Lower leg skin (tissue), 4 donors: ENCODE results near the gene TICRR. TPM values are rescaled to one million over a fixed set of nuclear protein-coding genes. Genes with fewer than 3 reads are reported as not detected.
"Not testable (repeated sequence)": the region's sequence is repeated elsewhere in the genome, so short reads cannot be mapped to it uniquely, and the experiment has no call there.

ENCODE experiments used
- DNase-seq, 2 donors: peaks; one replicate each; pipeline ENCODE4 v3.0.0-alpha.2; 2019; ENCODE audit warnings: low spot score in 2 of 2
- H3K4me3 ChIP-seq: fragments of 200-600 bp; sonication (generic); 2 replicates; pipeline ENCODE4 v1.5.1; 2017; ENCODE audit warnings: mild to moderate bottlenecking, low read depth; ENCODE audit not compliant: poor library complexity, severe bottlenecking
- POLR2A ChIP-seq, 2 donors: fragments of 450-650 bp; IDR thresholded peaks; one replicate each; pipeline ENCODE4 v1.6.1; 2016 to 2017; ENCODE audit warnings: antibody characterized with exemption in 2 of 2, mild to moderate bottlenecking in 1 of 2, moderate library complexity in 1 of 2
- WGBS, 2 donors: methylation state at CpG; one replicate each; pipeline ENCODE4 v1.1.5; 2018; 5-methylcytosine and 5-hydroxymethylcytosine counted together
- intact Hi-C: fragments of 100-400 bp; cut with DNase I; formaldehyde crosslinking; loops from one replicate; pipeline ENCODE4 v1.15.0; 2023; ENCODE audit warnings: low total_unique reads
- total RNA-seq, 4 donors: library from RNA; depleted of rRNA; stranded (reverse); fragments of >200 nt; gene quantifications; one replicate each; pipeline ENCODE4 v1.1.0, GENCODE V29; 2016
- TF ChIP-seq, protein P1 (sequence below), 3 donors: fragments of 450-650 bp; IDR thresholded peaks; one replicate each; pipeline ENCODE4 v1.5.1; 2016; ENCODE audit warnings: antibody characterized with exemption in 3 of 3, mild to moderate bottlenecking in 3 of 3, moderate library complexity in 2 of 3

The TICRR gene
- total RNA-seq, 4 donors from 2014 or later, result 0.21 to 1.2 (median 0.55) TPM

DNA sequence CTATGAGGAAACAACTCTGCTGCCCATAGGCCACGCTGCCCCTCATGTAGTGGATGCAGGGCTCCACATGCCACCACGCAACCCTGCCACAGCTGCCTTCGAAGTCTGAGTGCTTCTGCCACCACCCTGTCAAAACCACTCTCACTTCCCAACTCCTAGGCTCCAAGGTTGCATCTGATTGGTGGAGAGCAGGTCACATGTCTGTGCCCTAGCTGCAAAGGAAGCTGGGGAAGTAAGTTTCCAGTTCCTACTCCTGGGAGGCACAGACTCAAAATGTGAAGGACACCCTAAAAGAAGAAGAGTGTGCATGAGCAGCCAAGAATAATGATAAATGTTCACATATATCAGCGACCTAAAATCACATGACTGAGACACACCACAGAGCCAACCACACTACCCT lies 31.9 kb upstream of the TICRR start:
- TF ChIP-seq, protein P1, sequence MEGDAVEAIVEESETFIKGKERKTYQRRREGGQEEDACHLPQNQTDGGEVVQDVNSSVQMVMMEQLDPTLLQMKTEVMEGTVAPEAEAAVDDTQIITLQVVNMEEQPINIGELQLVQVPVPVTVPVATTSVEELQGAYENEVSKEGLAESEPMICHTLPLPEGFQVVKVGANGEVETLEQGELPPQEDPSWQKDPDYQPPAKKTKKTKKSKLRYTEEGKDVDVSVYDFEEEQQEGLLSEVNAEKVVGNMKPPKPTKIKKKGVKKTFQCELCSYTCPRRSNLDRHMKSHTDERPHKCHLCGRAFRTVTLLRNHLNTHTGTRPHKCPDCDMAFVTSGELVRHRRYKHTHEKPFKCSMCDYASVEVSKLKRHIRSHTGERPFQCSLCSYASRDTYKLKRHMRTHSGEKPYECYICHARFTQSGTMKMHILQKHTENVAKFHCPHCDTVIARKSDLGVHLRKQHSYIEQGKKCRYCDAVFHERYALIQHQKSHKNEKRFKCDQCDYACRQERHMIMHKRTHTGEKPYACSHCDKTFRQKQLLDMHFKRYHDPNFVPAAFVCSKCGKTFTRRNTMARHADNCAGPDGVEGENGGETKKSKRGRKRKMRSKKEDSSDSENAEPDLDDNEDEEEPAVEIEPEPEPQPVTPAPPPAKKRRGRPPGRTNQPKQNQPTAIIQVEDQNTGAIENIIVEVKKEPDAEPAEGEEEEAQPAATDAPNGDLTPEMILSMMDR (IDR thresholded peaks at IDR 0.05), result no peak
- no peak for TF ChIP-seq POLR2A (IDR thresholded peaks at IDR 0.05)
- 90 to 91% methylated on average over 4 of the region's 4 CpGs for WGBS, 2 donors
- intact Hi-C loops, result no loop called here
- H3K4me3 ChIP-seq, result no peak overlapping the region
- no peak for DNase-seq

DNA sequence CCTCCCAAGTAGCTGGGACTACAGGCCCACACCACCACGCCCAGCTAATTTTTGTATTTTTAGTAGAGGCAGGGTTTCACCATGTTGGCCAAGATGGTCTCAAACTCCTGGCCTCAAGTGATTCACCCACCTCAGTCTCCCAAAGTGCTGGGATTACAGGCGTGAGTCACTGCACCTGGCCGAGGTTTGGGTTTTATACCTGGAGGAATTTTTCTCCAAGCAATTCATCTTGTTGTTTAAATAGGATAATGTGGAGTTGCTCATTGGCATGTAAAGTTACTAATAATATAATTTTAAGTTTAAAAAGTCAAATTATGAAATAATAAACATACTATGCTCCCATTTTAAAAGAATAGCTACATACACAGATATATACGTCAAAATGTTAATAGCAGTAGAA lies 26.1 kb upstream of the TICRR start:
- intact Hi-C loops, H3K4me3 ChIP-seq, DNase-seq: not testable (repeated sequence)
- WGBS, 2 donors, result 71 to 83% methylated on average over 4 of the region's 4 CpGs

DNA sequence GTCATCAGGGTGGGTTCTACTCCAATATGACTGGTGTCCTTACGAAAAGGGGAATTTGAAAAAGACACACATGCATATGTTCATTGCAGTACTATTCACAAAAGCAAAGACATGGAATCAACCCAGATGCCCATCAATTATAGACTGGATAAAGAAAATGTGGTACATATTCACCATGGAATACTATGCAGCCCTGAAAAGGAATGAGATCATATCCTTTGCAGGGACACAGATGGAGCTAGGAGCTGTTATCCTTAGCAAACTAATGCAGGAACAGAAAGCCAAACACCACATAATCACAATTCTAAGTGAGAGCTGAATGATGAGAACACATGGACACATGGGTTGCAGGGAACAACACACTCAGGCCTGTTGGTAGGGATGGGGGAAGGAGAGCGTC lies 24.8 kb upstream of the TICRR start:
- TF ChIP-seq, protein P1 (IDR thresholded peaks at IDR 0.05), result no peak
- TF ChIP-seq POLR2A (IDR thresholded peaks at IDR 0.05), result no peak
- 45 to 49% methylated on average over 2 of the region's 2 CpGs for WGBS, 2 donors
- intact Hi-C loops, result loop anchor here (10.0 kb wide), 1 partner anchor 56 kb away; the partner anchor contains the start of gene RHCG
- no peak for DNase-seq
- no peak overlapping the region for H3K4me3 ChIP-seq

- intact Hi-C loops, result loop anchor here (10.0 kb wide), 1 partner anchor 57 kb away; the partner anchor contains the start of gene RHCG
- TF ChIP-seq POLR2A (IDR thresholded peaks at IDR 0.05), result no peak
- TF ChIP-seq, protein P1 (IDR thresholded peaks at IDR 0.05), result no peak
- no peak overlapping the region for H3K4me3 ChIP-seq
- DNase-seq, result no peak
- WGBS, 2 donors, result 69 to 74% methylated on average over 4 of the region's 4 CpGs
Observed at GRCh38 chr15:89551550-89551949, 23.7 kb upstream of the TICRR start.

DNA sequence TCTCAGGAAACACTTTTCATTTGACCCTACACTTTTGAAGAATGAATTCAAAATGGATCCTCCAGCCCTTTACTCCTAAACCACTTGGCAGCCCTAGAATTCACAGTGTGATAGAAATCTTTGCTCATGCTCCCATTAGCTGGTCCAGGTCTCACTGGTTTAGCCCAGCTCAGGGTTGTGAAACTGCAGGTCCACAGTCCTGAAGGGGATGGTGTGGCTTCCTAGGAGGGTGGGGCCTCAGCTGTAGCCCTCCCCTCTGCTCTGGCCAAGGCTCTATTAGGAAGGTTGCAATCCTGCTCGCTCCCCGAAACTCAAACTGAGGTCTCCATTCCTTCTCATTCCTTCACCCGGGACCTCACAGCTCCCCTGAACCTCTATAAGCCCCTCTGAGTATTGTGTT lies 21.6 kb upstream of the TICRR start:
- TF ChIP-seq, protein P1 (IDR thresholded peaks at IDR 0.05), result no peak
- TF ChIP-seq POLR2A (IDR thresholded peaks at IDR 0.05), result no peak
- H3K4me3 ChIP-seq, result no peak overlapping the region
- no peak for DNase-seq
- intact Hi-C loops, result loop anchor here (10.0 kb wide), 1 partner anchor 59 kb away; the partner anchor contains the start of gene RHCG
- WGBS, 2 donors, result 93 to 96% methylated on average over 3 of the region's 3 CpGs

DNA sequence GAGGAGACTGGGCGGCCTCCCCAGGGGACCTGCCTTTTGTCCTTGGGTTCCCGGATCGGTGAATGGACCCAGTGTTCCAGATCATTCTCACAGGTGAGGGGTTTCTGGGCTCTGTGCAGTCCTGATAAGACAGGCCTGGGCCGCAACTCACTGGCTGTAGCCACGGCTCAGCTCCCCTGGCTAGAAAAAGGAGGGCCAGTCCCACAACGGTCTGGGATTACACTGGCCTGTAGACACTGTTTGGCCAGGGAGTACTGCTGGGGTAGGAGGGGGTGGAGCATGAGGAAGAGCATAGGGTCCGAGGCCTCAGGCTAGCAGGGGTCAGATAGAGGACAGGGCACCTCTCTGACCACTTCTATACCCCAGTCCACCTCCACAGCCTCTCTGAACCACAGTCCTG lies 21.0 kb upstream of the TICRR start:
- DNase-seq, result no peak
- intact Hi-C loops, result loop anchor here (10.0 kb wide), 1 partner anchor 59 kb away; the partner anchor contains the start of gene RHCG

More for the DNA sequence above, 21.0 kb upstream of the TICRR start:
- WGBS, 2 donors, result 77 to 78% methylated on average over 6 to 7 of the region's 7 CpGs
- TF ChIP-seq, protein P1 (IDR thresholded peaks at IDR 0.05), result no peak
- TF ChIP-seq POLR2A (IDR thresholded peaks at IDR 0.05), result no peak
- H3K4me3 ChIP-seq, result no peak overlapping the region
